ENCODE measurements around the gene PKNOX2. TPM values are rescaled to one million over a fixed set of nuclear protein-coding genes. Genes with fewer than 3 reads are reported as not detected.

Gene PKNOX2
- total and polyA plus RNA-seq, 2 of the 8 experiments (the other 6 are each of a cell fraction or from before 2014, with no cell fraction given) = 2.0 TPM

GRCh38 chr11:125442946-125443345 is 278.4 kb downstream of the PKNOX2 start:
- no peak overlapping the region for H2BK12ac ChIP-seq (ENCODE audit: low read depth, low read length)
- peak overlapping the region; percentile 45 for H4K91ac ChIP-seq (replicated peaks; ENCODE audit: insufficient read length, low read length)
- FAIRE-seq = no peak
- H3K79me1 ChIP-seq (ENCODE audit: low read depth, low read length) = no peaks in the 10 kb centered on the region
- H3K18ac ChIP-seq (ENCODE audit: extremely low read depth, low read length) = peak overlapping the region; percentile 72
- peak overlapping the region in 1 of 4 experiments; percentile 36; a peak in 1 of 8 replicates for H3K4me3 ChIP-seq (ENCODE audit: extremely low read depth in 1 of 4, insufficient read depth in 2 of 4, low read depth in 3 of 4, low read length in 4 of 4)
- no peak overlapping the region for H2BK5ac ChIP-seq (ENCODE audit: low read depth, low read length)
- no peak for TF ChIP-seq POLR2AphosphoS5 (IDR thresholded peaks at IDR 0.05; ENCODE audit: low read depth, low read length)
- no peak overlapping the region for H2AFZ ChIP-seq (ENCODE audit: low read length)
- POLR2A ChIA-PET (ENCODE audit: partially characterized antibody) = interaction anchor here (1.0 to 1.4 kb wide), 2 partner anchors 14 to 149 kb away, joined by 3 read pairs; partner anchors contain the start of gene STT3A
- peak overlapping the region; percentile 83; the same call in 1 of the 2 replicates for H2BK15ac ChIP-seq (ENCODE audit: low read length)
- H3K27ac ChIP-seq (ENCODE audit: low read depth, low read length) = no peak overlapping the region
- no peak overlapping the region for H3K14ac ChIP-seq (ENCODE audit: insufficient read length)
- peaks cover 0 to 16% (median 0%) of the 10 kb centered on the region in 4 experiments; a peak in 4 of 8 replicates for H3K36me3 ChIP-seq (ENCODE audit: control insufficient read depth in 2 of 4, insufficient read depth in 4 of 4, low read length in 3 of 4)
- 86% methylated on average over 6 of the region's 6 CpGs; no CpG with 5 or more reads in 1 of the 2 experiments for WGBS, 2 experiments (ENCODE audit: extremely low coverage in 1 of 2, insufficient coverage in 1 of 2, insufficient read length in 1 of 2, insufficient replicate concordance in 2 of 2, low coverage in 1 of 2, low lambda C conversion rate in 2 of 2, missing lambda C conversion rate in 1 of 2)
- H3K4me1 ChIP-seq (replicated peaks in 1 of 4; ENCODE audit: control insufficient read depth in 3 of 4, insufficient read depth in 4 of 4, low read length in 3 of 4) = peaks cover 19 to 38% (median 29%) of the 10 kb centered on the region in 4 experiments
- H4K5ac ChIP-seq (ENCODE audit: insufficient read length, low read depth, low read length) = no peak overlapping the region
- H4K8ac ChIP-seq (ENCODE audit: extremely low read depth, insufficient read depth, low read length) = no peak overlapping the region
- no peak overlapping the region for H3K23ac ChIP-seq (ENCODE audit: insufficient read length)
- H3K23me2 ChIP-seq (ENCODE audit: low read depth, low read length) = no peaks in the 10 kb centered on the region
- no peak overlapping the region for H2BK120ac ChIP-seq (replicated peaks; ENCODE audit: low read depth, low read length)
- H3K4me2 ChIP-seq (ENCODE audit: insufficient read depth in 1 of 2, low read depth in 2 of 2, low read length in 2 of 2) = peak overlapping the region; percentile 55 to 66; a peak in 3 of 4 replicates
- H3K56ac ChIP-seq (replicated peaks; ENCODE audit: insufficient read length, low read depth, low read length) = no peak overlapping the region
- no peak overlapping the region for H2AK5ac ChIP-seq (ENCODE audit: low read depth, low read length)
- H3K4ac ChIP-seq (replicated peaks; ENCODE audit: insufficient read length, low read depth, low read length) = peak overlapping the region; percentile 22
- 0 out of 2 replicates have a peak overlapping the region, but pooled peaks have one; percentile 21 for H2BK20ac ChIP-seq (ENCODE audit: low read length)
- no peaks in the 10 kb centered on the region for H3K27me3 ChIP-seq (replicated peaks in 1 of 4; ENCODE audit: control insufficient read depth in 3 of 4, extremely low read depth in 1 of 4, insufficient read depth in 3 of 4, low read length in 3 of 4)
- no peaks in the 10 kb centered on the region for H3K79me2 ChIP-seq (ENCODE audit: control insufficient read depth in 1 of 2, insufficient read depth in 2 of 2, low read length in 2 of 2)
- no peak for DNase-seq (ENCODE audit: low read depth in 1 of 2, low spot score in 2 of 2)
- no peaks in the 10 kb centered on the region for H3K9me3 ChIP-seq (ENCODE audit: insufficient read depth in 2 of 2, low read depth in 1 of 2, low read length in 1 of 2)
- CTCF ChIA-PET (ENCODE audit: partially characterized antibody) = interaction anchor here (0.7 to 1.8 kb wide), 4 partner anchors 10 to 680 kb away, joined by 3 to 6 read pairs (median 4); no protein-coding TSS in a partner anchor
- H3K9ac ChIP-seq (replicated peaks in 1 of 4; ENCODE audit: extremely low read depth in 1 of 4, low read depth in 3 of 4, low read length in 3 of 4) = no peak overlapping the region
- no peaks in the 10 kb centered on the region for H4K20me1 ChIP-seq (replicated peaks in 1 of 2; ENCODE audit: control insufficient read depth in 1 of 2, insufficient read depth in 2 of 2, low read length in 2 of 2)

Data from H1 (cell line).